Loucy (cell line): ENCODE measurements around the gene NOS1.
"Not testable (repeated sequence)": the region's sequence is repeated elsewhere in the genome, so short reads cannot be mapped to it uniquely, and the experiment has no call there.

Experiments
- H2AFZ ChIP-seq: fragments of 200-600 bp; sonication (generic); 2 replicates; pipeline ENCODE4 v1.6.0; 2016; ENCODE audit warnings: antibody characterized with exemption, mild to moderate bottlenecking, low read length, moderate library complexity
- H3F3A ChIP-seq: fragments of 200-600 bp; 2 replicates; pipeline ENCODE4 v1.6.0; 2016; ENCODE audit warnings: antibody characterized with exemption, low read depth, mild to moderate bottlenecking
- H3K27me3 ChIP-seq: fragments of 200-600 bp; sonication (generic); 2 replicates; pipeline ENCODE4 v1.6.1; 2014; ENCODE audit warnings: low read length, mild to moderate bottlenecking; ENCODE audit not compliant: insufficient read depth, poor library complexity, severe bottlenecking
- H3K36me3 ChIP-seq: fragments of 200-600 bp; sonication (generic); 2 replicates; pipeline ENCODE4 v1.6.1; 2016; ENCODE audit warnings: low read length; ENCODE audit not compliant: insufficient read depth
- H3K4me1 ChIP-seq: fragments of 200-600 bp; sonication (generic); 2 replicates; pipeline ENCODE4 v1.5.1; 2014; ENCODE audit warnings: low read length, mild to moderate bottlenecking; ENCODE audit not compliant: insufficient read depth, poor library complexity, severe bottlenecking
- H3K4me2 ChIP-seq: fragments of 200-600 bp; sonication (generic); 2 replicates; pipeline ENCODE4 v1.6.0; 2014; ENCODE audit warnings: antibody characterized with exemption, low read length, low read depth, mild to moderate bottlenecking; ENCODE audit not compliant: poor library complexity, severe bottlenecking
- H3K4me3 ChIP-seq: fragments of 200-600 bp; sonication (generic); 2 replicates; pipeline ENCODE4 v1.5.1; 2014; ENCODE audit warnings: low read length, mild to moderate bottlenecking, mixed read lengths; ENCODE audit not compliant: poor library complexity, severe bottlenecking
- H3K79me2 ChIP-seq: fragments of 200-600 bp; sonication (generic); 2 replicates; pipeline ENCODE4 v1.6.1; 2014; ENCODE audit warnings: low read length; ENCODE audit not compliant: insufficient read depth
- H3K9ac ChIP-seq: fragments of 200-600 bp; sonication (generic); 2 replicates; pipeline ENCODE4 v1.6.0; 2014; ENCODE audit warnings: mild to moderate bottlenecking, low read depth, low read length, moderate library complexity; ENCODE audit not compliant: poor library complexity, severe bottlenecking
- H3K9me2 ChIP-seq: fragments of 200-600 bp; sonication (generic); replicated peaks from 2 replicates; pipeline ENCODE4 v1.6.1; 2016; ENCODE audit warnings: low read depth, low read length, mixed read lengths
- H3K9me3 ChIP-seq: fragments of 200-600 bp; sonication (generic); 2 replicates; pipeline ENCODE4 v1.6.1; 2014; ENCODE audit warnings: mild to moderate bottlenecking, antibody characterized with exemption, low read length, low read depth; ENCODE audit not compliant: insufficient read depth
- H4K20me1 ChIP-seq: fragments of 200-600 bp; sonication (generic); 2 replicates; pipeline ENCODE4 v1.6.0; 2014; ENCODE audit warnings: antibody characterized with exemption, low read length, mild to moderate bottlenecking; ENCODE audit not compliant: insufficient read depth, poor library complexity, severe bottlenecking
- CTCF ChIP-seq: fragments of 200-600 bp; sonication (generic); conservative IDR thresholded peaks from 2 replicates; pipeline ENCODE4 v1.5.1; 2014; ENCODE audit warnings: mild to moderate bottlenecking, antibody characterized with exemption, low read length
- EZH2phosphoT487 ChIP-seq: fragments of 200-600 bp; IDR thresholded peaks from 2 replicates; pipeline ENCODE4 v1.6.1; 2018; ENCODE audit warnings: antibody characterized with exemption, mild to moderate bottlenecking, moderate library complexity, borderline replicate concordance

NOS1 gene

GRCh38 chr12:117380083-117380482, 18.7 kb upstream of the NOS1 start:
- Histone ChIP-seq H4K20me1 (no peaks in the 10 kb centered on the region), H3K36me3 (no peaks in the 10 kb centered on the region), H3F3A (no peaks in the 10 kb centered on the region), H3K4me3 (no peak overlapping the region), H2AFZ (no peak overlapping the region), H3K79me2 (no peaks in the 10 kb centered on the region), H3K9me2 (no peaks in the 10 kb centered on the region), H3K4me1 (no peaks in the 10 kb centered on the region), H3K9ac (no peak overlapping the region), H3K27me3 (no peaks in the 10 kb centered on the region), H3K9me3 (peaks cover 5% of the 10 kb centered on the region; the same call in 1 of the 2 replicates), H3K4me2 (no peak overlapping the region)
- no peak for TF ChIP-seq CTCF
- no peak for TF ChIP-seq EZH2phosphoT487

- Histone ChIP-seq H3K9ac (no peak overlapping the region), H3K27me3 (no peaks in the 10 kb centered on the region), H4K20me1 (no peaks in the 10 kb centered on the region), H3K9me3 (peaks cover 5% of the 10 kb centered on the region; the same call in 1 of the 2 replicates), H3K4me3 (no peak overlapping the region), H3K4me2 (no peak overlapping the region), H2AFZ (no peak overlapping the region), H3K9me2 (no peaks in the 10 kb centered on the region), H3F3A (no peaks in the 10 kb centered on the region), H3K4me1 (no peaks in the 10 kb centered on the region), H3K79me2 (no peaks in the 10 kb centered on the region), H3K36me3 (no peaks in the 10 kb centered on the region)
- TF ChIP-seq CTCF (no peak), EZH2phosphoT487 (no peak)
These were observed 16.3 kb upstream of the NOS1 start for GRCh38 chr12:117377758-117378157.

- H2AFZ ChIP-seq, result no peak overlapping the region
- H3K9me3 ChIP-seq, result no peaks in the 10 kb centered on the region
- no peaks in the 10 kb centered on the region for H3K4me1 ChIP-seq
- no peaks in the 10 kb centered on the region for H3K79me2 ChIP-seq
- H3F3A ChIP-seq, result no peaks in the 10 kb centered on the region
- no peak overlapping the region for H3K4me3 ChIP-seq
- H4K20me1 ChIP-seq, result no peaks in the 10 kb centered on the region
- H3K27me3 ChIP-seq, result no peaks in the 10 kb centered on the region
- no peaks in the 10 kb centered on the region for H3K9me2 ChIP-seq
- no peak overlapping the region for H3K4me2 ChIP-seq
- H3K36me3 ChIP-seq, result no peaks in the 10 kb centered on the region
- H3K9ac ChIP-seq, result no peak overlapping the region
- TF ChIP-seq EZH2phosphoT487 (no peak), CTCF (no peak)
These were observed 9.2 kb upstream of the NOS1 start for GRCh38 chr12:117370588-117370987.

- not testable (repeated sequence) for H2AFZ ChIP-seq, H3K36me3 ChIP-seq, H3K9me3 ChIP-seq, H3K4me2 ChIP-seq, H3K9me2 ChIP-seq, H4K20me1 ChIP-seq, H3K27me3 ChIP-seq, H3K9ac ChIP-seq, H3K79me2 ChIP-seq, H3F3A ChIP-seq, H3K4me3 ChIP-seq, H3K4me1 ChIP-seq
These were observed 8.6 kb upstream of the NOS1 start for GRCh38 chr12:117370000-117370399.
